ENCODE results near the gene MAGEA4. TPM values are rescaled to one million over a fixed set of nuclear protein-coding genes. Genes with fewer than 3 reads are reported as not detected.

Gene MAGEA4
- total and polyA plus RNA-seq, 2 of the 8 experiments (the other 6 are each of a cell fraction or from before 2014, with no cell fraction given), result 0.45 to 0.67 TPM

- no peaks in the 10 kb centered on the region for H3K4me1 ChIP-seq (replicated peaks in 1 of 4; ENCODE audit: control insufficient read depth in 3 of 4, insufficient read depth in 4 of 4, low read length in 3 of 4)
- H4K91ac ChIP-seq (replicated peaks; ENCODE audit: insufficient read length, low read length), result no peak overlapping the region
- no peaks in the 10 kb centered on the region; a peak in 1 of 8 replicates for H3K36me3 ChIP-seq (ENCODE audit: control insufficient read depth in 2 of 4, insufficient read depth in 4 of 4, low read length in 3 of 4)
- H3K79me1 ChIP-seq (ENCODE audit: low read depth, low read length), result no peaks in the 10 kb centered on the region
- TF ChIP-seq ASH2L (IDR thresholded peaks at IDR 0.05; ENCODE audit: low read length), result no peak
- no peak for TF ChIP-seq HDAC2 (IDR thresholded peaks at IDR 0.05; ENCODE audit: borderline replicate concordance in 1 of 2, low read depth in 2 of 2, low read length in 2 of 2)
- no peak for TF ChIP-seq SRF (IDR thresholded peaks at IDR 0.05; ENCODE audit: low read depth, low read length)
- TF ChIP-seq KDM4A (IDR thresholded peaks at IDR 0.05; ENCODE audit: low read depth, low read length, severe bottlenecking), result no peak
- TF ChIP-seq, protein P1, sequence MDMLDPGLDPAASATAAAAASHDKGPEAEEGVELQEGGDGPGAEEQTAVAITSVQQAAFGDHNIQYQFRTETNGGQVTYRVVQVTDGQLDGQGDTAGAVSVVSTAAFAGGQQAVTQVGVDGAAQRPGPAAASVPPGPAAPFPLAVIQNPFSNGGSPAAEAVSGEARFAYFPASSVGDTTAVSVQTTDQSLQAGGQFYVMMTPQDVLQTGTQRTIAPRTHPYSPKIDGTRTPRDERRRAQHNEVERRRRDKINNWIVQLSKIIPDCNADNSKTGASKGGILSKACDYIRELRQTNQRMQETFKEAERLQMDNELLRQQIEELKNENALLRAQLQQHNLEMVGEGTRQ (IDR thresholded peaks at IDR 0.05; ENCODE audit: low read length), result no peak
- no peak for TF ChIP-seq TAF1 (IDR thresholded peaks at IDR 0.05; ENCODE audit: low read depth, low read length)
- no peak overlapping the region for H3K23ac ChIP-seq (ENCODE audit: insufficient read length)
- H2BK20ac ChIP-seq (ENCODE audit: low read length), result no peak overlapping the region
- no peak overlapping the region for H2BK15ac ChIP-seq (ENCODE audit: low read length)
- no peak overlapping the region for H3K56ac ChIP-seq (replicated peaks; ENCODE audit: insufficient read length, low read depth, low read length)
- no peak overlapping the region for H3K9ac ChIP-seq (replicated peaks in 1 of 4; ENCODE audit: extremely low read depth in 1 of 4, low read depth in 3 of 4, low read length in 3 of 4)
- POLR2A ChIA-PET (ENCODE audit: partially characterized antibody), result no interaction called here
- no peak overlapping the region for H2AK5ac ChIP-seq (ENCODE audit: low read depth, low read length)
- H3K79me2 ChIP-seq (ENCODE audit: control insufficient read depth in 1 of 2, insufficient read depth in 2 of 2, low read length in 2 of 2), result no peaks in the 10 kb centered on the region
- no peak overlapping the region for H3K27ac ChIP-seq (ENCODE audit: low read depth, low read length)
- no peaks in the 10 kb centered on the region for H4K20me1 ChIP-seq (replicated peaks in 1 of 2; ENCODE audit: control insufficient read depth in 1 of 2, insufficient read depth in 2 of 2, low read length in 2 of 2)
- no peak overlapping the region for H3K4me2 ChIP-seq (ENCODE audit: insufficient read depth in 1 of 2, low read depth in 2 of 2, low read length in 2 of 2)
- no peak overlapping the region for H2BK12ac ChIP-seq (ENCODE audit: low read depth, low read length)
- H4K8ac ChIP-seq (ENCODE audit: extremely low read depth, insufficient read depth, low read length), result no peak overlapping the region
- no peak overlapping the region for H3K18ac ChIP-seq (ENCODE audit: extremely low read depth, low read length)
- H4K5ac ChIP-seq (ENCODE audit: insufficient read length, low read depth, low read length), result no peak overlapping the region
- H3K23me2 ChIP-seq (ENCODE audit: low read depth, low read length), result no peaks in the 10 kb centered on the region
- FAIRE-seq (no peak), DNase-seq (ENCODE audit: low read depth in 1 of 2, low spot score in 2 of 2) (no peak)
- H3K27me3 ChIP-seq (replicated peaks in 1 of 4; ENCODE audit: control insufficient read depth in 3 of 4, extremely low read depth in 1 of 4, insufficient read depth in 3 of 4, low read length in 3 of 4), result no peaks in the 10 kb centered on the region
- H2AFZ ChIP-seq (ENCODE audit: low read length), result no peak overlapping the region
- no peak overlapping the region for H2BK5ac ChIP-seq (ENCODE audit: low read depth, low read length)
- H3K14ac ChIP-seq (ENCODE audit: insufficient read length), result no peak overlapping the region
- H2BK120ac ChIP-seq (replicated peaks; ENCODE audit: low read depth, low read length), result no peak overlapping the region
- CTCF ChIA-PET (ENCODE audit: partially characterized antibody), result no interaction called here
- H3K4ac ChIP-seq (replicated peaks; ENCODE audit: insufficient read length, low read depth, low read length), result no peak overlapping the region
- no peaks in the 10 kb centered on the region for H3K9me3 ChIP-seq (ENCODE audit: insufficient read depth in 2 of 2, low read depth in 1 of 2, low read length in 1 of 2)
- no peak overlapping the region for H3K4me3 ChIP-seq (ENCODE audit: extremely low read depth in 1 of 4, insufficient read depth in 2 of 4, low read depth in 3 of 4, low read length in 4 of 4)
- 92% methylated on average over 3 of the region's 5 CpGs; no CpG with 5 or more reads in 1 of the 2 experiments for WGBS, 2 experiments (ENCODE audit: extremely low coverage in 1 of 2, insufficient coverage in 1 of 2, insufficient read length in 1 of 2, insufficient replicate concordance in 2 of 2, low coverage in 1 of 2, low lambda C conversion rate in 2 of 2, missing lambda C conversion rate in 1 of 2)
These were observed 49.3 kb downstream of the MAGEA4 start for GRCh38 chrX:151962034-151962433.
